GM19239 (cell line): Measurements from ENCODE around the gene TAF10.

Experiments used
- DNase-seq: peaks from one replicate; pipeline ENCODE4 v3.0.0; 2011; ENCODE audit warnings: low spot score; ENCODE audit not compliant: insufficient read length
- FAIRE-seq: peaks from 2 replicates; lab custom pipeline; 2011; peaks lifted over from hg19 to GRCh38; lab: Jason Lieb, UNC

TAF10 gene

DNA sequence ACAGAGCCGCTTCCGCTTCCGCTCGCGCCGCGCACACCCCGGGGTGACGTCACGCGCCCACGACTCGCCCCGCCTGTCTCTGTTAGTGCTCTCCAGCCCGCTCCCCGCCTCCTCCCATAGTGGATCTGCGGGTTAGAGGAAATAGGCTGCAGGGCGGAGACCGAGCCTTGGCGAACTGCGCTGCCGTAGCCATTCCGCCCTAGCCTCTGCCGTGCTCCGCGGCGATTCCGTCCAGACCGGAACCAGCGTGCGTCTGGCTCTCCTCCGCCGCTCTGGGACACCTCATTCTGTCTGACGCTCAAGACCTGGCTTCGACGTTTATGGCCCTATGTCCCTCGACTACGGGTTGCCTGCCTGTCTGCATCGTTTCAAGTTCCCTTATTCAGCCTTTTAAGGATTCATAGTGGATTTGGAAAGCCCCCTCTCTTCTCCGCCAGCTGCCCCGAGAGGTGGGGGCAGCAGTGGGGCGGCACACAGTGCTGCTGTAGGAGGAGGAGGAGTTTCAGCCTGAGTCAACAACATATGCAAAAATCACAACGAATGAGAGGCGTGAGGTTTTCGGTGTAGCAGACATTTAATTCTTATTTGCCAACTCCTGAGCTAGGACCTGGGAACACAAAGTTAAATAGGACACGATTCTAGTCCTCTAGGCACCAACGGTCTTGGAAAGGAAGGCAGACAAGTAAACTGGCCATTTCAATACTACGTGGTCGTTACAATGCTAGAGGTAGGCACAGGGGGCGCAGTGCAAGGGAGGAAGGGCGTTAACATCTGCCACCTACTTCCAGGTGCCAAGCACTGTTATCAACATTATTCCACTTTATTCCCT, at the start of gene TAF10:
TAF10 (minus strand) TSS at position 4 of the 829 bp plus-strand sequence. CDS start 27 bp downstream, outside the sequence.
- FAIRE-seq (peak; percentile 95), DNase-seq (peak; percentile 78)

DNA sequence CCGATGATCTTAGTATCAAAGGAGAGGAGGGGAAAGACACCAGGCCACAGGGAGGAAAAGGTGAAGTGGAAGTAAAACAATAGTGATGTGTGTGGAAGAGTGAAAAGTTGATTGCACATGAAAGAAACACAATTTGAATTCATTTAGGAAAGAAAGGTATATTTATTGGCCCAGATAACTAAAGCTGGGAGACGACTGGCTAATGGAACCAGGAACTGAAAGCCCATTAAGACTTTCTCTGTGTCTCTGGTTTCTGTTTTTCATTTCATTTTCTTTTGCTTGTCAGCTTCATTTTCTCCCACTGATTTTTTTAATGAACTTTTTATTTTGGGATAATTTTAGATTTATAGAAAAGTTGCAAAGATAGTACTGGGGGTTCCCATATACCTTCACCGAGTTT, 48.7 kb upstream of the TAF10 start:
- DNase-seq (no peak), FAIRE-seq (peak; percentile 82)

DNA sequence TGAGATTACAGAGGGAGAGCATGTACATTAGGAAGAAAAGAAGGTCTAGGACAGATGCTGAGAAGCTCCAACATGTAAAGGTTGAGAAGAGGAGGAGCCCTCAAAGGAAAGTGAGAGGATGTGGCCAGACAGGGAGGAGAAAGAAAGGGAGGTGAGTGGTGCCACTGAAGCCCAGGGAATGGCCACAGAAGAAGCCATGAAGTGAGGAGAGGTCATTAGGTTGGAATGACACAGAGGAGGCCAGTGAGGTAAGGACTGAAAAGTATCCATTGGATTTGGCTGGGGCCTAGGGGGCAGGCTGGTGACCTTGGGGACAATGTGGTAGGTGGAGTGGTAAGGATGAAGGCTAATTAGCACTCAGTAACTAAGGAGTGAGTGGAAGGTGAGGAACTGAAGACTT, 46.6 kb upstream of the TAF10 start:
- FAIRE-seq, result no peak
- no peak for DNase-seq

DNA sequence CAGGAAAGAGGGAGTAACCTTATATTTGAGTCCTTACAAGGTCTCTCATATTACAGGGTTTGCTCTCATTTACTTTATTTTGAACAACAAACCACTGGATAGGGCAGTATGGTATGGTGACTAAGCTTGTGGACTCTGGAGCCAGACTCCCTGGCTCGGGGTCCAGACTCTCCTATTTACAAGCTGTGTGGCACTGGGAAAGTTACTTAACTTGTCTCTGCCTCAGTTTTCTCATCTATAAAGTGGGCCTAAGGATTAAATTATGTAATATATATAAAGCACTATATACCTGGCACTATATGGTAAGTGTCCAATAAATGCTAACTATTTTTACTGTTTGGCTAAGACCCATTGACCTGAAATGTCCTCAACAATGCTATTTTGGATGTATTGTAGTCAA, 45.3 kb upstream of the TAF10 start:
- no peak for DNase-seq
- FAIRE-seq, result no peak

DNA sequence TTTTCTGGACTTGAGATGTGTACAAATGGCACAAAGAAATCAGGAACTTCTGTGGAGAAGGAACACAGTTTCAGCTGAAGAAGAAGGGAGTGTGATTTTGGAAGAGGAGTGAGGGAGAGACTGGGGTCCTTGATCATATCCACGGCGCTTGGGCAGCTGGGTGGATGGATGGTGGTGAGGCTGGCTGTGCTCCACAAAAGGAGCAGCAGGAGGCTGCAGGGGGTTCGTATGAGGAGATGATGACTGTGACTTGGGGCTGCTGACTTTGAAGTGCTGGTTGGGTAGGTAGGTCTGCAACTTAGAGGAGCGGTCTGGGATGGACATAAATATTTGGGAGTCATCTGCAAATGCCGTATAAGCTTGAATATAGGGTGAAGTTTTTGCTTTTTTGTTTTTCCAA, 44.9 kb upstream of the TAF10 start:
- FAIRE-seq (no peak), DNase-seq (no peak)

DNA sequence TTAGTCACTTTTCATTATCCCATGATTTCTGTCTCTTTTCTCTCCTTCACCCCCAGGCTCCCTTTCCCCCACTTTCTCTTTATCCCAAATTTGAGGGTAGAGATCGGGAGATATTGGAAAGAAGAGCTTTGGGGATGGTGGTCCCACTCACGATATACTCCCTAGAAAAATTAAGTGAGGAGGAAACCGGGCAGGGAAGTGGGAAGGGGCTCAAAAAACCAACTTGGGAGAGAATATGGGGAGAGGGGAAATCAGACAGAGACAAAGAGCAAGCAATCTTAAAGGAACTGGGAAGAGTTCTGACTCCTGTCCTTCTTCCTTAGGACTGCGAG, 44.5 kb upstream of the TAF10 start:
- DNase-seq (no peak), FAIRE-seq (no peak)

DNA sequence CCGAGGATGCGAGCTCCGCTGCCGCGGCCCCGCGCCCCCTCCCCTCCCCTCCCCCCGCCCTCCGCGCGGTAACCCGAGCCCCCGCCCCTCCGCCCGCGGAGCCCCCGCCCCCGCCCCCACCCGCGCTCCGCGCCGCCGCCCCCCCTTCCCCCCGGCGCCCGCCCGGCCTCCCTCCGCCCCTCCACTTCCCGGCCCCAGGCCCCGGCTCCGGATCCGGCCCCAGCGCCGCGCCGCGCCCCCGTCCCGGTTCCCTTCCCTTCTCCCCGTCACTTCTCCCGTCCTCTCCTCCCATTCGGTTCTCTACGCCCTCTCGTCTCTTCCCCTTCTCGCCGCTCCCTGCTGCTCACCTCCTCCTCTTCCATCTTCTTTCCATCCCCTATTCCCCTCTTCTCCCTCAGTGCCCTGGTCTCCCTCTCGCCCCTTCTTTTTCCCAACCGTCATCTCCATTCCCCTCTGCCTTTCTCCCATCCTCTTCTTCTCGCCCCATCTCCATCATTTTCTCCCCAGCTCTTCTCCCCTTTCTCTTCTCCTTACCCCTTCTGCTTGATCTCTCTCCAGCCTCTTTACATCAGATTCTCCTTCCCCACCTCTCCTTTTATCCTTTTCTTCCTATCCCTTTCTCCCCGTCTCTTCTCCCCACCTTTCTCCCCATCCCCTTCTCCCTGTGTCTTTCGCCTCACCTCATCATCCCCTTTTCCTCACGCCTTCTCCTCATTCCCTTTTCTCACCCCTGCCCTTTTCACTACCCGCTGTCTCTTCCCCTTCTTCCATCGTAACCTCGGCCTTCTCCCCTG, 44.0 kb upstream of the TAF10 start, which contains the start of gene DCHS1:
DCHS1 (minus strand) TSS at position 20 of the 794 bp plus-strand sequence. CDS start 14,196 bp downstream, outside the sequence.
- DNase-seq, result no peak
- no peak for FAIRE-seq

DNA sequence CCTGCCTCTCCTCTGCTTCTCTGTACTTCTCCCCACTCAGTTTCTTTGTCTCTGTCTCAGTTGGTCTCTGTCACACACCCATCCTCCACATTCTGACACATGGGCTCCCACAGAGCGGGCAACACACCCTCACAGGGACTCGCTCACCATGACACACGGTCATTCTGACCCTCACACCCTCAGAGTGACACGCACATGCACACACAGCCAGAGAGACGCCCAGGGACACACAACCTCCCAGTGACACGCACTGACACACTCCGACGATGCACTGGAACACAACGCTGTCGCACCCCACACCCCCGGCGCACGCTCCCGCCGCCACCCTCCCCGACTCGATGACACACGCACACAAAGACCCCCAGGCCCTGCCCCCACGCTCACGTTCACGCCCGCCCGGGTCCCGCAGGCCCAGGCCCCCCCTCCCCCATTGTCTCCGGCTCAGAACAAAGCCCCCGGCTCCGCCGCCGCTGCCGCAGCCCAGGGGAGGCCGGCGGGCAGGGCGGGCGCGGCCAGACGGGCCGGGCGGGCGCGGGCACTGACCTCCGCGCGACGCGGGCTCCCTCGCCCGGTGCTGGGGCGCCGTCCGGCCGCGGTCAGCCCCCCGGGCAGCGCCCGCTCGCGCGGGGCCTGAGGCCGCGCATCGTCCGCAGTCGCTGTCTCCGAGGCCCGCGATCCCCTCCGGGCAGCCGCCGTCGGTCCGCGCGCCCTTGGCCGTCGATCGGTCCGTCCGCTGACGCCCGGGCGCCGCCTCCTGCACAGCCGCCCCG, 43.2 kb upstream of the TAF10 start:
- FAIRE-seq (no peak), DNase-seq (no peak)

DNA sequence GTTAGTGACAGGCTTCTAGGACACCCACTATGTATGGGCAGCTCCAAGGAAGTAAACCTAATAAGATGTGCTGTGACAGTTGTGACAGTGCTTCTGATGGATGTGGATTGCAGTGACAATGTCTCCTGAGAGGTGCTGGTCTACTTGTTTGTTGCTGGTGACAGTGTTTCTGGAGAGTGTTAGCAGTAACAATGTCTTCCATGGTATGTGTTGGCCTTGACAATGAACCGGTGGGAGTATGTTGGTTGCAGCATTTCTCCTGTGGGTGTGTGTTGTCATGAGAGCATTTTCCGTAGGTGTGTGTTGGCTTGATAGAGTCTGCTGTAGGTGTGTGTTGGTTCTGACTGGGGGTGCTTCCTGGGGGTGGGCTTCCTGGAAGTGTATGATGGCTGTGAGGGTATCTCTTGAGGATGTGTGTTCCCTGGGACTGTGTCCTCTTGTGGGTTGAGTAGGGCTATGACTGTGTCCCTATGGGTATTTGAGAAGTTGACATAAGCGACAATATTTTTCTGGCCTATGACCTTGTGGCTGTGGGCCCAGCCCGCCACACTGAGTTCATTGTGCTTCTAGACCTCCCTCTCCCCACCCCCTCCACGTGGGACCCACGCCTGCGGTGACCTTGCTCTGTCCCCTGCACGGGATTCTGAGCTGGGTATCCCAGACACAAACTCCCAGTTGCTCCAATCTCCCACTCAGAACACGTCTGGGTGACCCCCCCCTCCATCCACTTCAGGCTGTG, 42.4 kb upstream of the TAF10 start:
- DNase-seq (no peak), FAIRE-seq (no peak)

DNA sequence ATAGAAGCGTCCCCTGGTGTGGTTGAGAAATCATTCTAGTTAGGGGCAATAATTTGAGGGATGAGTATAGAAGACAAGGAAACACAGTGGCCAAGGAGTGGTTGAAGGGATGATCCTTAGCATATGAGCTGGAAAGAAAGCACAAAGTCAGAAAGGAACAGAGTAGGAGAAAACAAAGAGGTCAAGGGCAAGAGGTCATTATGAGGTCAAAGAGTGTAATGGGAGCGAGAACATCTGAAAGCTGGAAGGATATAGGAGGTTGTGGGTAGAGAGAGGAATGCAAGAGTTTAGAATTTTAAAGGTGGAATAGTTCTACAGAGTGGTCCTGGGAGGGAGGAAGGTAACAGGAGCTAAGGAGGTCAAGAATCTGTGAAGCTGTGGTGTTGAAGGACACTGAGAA, 41.6 kb upstream of the TAF10 start:
- DNase-seq (no peak), FAIRE-seq (no peak)

DNA sequence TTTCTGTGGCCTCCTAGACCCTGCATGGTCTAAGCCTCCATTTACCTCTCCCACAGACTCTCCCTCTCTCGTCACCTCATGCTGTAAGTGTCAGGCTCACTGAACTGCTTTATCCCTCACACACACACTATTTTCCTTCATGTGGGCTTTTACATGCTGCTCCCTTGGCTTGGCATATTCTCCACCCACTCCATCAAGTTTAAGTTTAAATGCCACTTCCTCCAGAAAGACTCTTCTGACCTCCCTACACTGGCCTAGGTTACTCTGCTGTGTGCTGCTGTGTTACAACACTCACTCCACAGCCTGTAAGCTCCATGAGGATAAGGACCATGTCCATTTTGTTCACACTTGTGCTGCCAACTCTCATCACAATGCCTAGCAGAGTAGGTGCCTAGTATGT, 41.1 kb upstream of the TAF10 start:
- FAIRE-seq (no peak), DNase-seq (no peak)

DNA sequence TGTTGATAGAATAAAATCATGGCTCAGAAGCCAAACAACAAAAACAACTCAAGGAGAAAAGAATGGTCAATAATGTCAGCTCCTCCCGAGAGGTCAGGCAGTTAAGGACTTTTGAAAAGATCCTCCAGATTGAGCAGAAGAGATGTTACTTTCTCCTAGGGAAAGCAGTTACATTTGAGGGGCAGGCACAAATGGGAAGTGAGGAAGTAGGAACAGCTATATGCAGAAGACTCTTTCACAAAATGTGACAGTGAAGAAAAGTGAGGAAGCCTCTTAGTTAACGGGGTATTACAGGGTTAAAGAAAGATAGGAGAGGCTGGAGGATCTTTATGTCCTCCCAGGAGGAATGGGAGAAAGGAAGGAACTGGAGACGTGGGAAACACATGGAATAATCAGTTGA, 40.2 kb upstream of the TAF10 start:
- DNase-seq (no peak), FAIRE-seq (no peak)

DNA sequence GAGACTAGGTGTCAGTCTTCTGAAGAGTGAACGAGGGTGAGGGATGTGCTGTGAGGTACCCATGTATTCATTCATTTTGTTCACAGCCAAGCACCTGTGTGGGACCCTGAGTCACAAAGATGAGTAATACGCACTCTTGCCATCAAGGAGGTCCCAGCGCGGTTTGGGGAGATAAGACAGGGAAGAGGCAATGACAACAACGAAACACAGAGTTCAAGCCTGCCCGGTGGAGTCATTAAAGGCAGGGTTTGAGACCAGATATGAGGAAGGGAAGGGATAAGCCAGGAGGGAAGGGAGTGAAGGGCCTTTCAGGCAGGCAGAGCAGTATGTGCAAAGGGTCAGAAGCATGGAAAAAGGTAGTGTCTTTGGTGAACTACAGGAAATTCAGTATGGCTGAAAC, 39.0 kb upstream of the TAF10 start:
- no peak for DNase-seq
- FAIRE-seq, result no peak

DNA sequence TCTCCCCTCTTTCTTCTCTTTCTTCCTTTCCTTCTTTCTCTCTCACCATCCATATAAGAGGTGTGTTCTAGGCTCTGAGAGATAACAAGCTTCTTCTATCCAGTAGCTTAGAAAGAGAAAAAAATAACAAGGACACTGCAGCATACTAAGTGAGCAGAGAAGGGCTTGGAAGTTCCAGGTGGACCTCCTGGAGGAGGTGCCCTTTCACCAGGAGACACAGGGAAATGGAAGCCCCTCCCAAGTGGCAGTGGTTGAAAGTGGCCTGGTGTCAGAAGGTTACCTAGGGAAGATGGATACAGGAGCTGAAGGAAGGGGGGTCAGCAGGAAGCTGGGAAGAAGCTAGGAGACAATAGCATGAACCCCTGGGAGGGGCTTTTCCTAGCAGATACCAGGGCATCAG, 38.1 kb upstream of the TAF10 start:
- no peak for FAIRE-seq

DNA sequence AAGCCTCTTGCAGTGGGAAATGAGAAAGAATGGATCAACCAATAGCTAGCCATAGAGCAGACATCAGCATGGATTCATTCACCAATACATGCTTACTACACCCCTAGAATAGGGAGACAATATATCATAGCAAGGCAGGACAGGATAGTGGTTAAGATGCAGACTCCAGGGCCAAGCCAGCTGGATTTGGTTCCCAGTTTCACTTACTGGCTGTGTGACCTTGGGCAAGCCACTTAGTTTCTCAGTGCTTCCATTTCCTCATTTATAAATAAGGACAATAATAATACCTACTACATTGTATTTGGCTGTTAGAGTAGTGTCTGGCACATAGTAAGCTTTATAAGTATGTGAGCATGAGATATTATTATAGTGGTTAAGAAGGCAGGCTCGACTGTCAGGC, 36.5 kb upstream of the TAF10 start:
- FAIRE-seq, result no peak
- DNase-seq, result no peak

More for the DNA sequence above, 38.1 kb upstream of the TAF10 start:
- no peak for DNase-seq

DNA sequence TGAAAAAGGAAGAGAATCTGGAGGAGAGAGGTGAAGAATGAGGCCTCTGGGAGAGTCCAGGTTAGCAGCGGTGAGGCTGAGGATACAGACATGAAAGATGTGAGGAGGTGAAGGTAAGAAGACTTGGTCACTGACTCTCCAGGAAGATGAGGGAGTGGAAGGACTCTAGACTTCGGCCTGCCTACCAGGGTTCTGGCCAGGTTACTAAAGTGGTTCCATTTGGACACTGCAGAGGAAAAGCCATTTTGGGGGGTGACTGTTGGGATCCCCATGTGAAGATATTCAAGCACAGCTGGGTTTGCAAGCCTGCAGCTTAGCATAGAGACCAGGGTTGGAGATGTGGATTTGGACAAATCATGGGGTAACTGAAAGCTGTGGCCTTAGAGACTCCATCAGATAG, 35.8 kb upstream of the TAF10 start:
- DNase-seq (no peak), FAIRE-seq (no peak)

DNA sequence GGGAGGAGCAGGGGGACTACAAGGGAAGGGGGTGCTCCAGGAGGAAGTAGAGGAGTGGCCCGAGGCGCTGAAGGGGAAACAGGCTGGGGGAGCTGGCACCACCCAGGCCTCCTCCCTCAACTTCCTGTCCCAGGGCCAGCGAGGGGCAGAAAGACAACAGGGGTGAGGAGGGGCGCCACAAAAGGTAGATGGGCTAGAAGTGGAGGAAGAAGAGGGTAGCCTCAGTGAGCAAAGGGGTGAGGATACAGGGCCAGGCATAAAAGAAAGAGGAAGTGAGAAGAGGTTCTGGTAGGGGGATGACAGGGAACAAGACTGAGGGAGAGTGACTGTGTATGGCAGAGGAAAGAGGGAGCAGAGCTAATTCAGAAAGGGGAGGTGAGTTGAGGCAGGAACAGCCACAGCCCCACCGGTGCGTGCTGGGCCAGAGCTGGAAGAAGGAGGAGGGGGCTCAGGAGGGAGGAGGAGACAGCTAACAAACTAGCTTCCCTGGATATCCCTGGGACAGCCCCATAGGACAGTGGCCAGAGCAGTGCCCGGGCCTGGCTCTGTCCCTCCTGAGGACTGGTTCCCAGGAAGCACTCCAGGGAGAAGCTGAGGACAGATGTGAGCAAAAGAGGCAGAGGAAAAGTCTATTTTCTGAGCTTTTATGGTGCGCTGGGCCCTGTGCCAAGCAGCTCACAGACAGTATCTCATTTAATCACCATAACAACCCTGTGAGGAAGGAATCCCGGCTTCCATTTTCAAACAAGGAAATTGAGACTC, 35.1 kb upstream of the TAF10 start:
- FAIRE-seq (peak; percentile 64), DNase-seq (peak; percentile 66)

DNA sequence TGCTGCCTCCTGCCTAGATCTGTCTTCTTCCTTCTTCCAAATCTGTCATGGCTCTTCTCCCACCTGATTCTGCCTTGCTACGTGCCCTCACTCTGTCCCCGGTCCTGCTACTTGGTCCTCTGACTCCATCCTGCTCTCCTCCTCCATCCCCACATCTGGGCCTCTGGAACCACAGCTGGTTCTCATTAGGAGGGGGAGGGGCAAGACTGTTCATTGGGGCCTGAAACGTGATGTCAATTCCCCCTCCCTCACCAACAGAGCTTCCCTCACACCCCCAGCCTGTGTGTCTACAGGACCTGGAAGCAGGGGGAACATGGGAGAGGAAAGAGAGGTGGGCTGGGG, 34.5 kb upstream of the TAF10 start:
- peak; percentile 81 for FAIRE-seq
- DNase-seq, result no peak

DNA sequence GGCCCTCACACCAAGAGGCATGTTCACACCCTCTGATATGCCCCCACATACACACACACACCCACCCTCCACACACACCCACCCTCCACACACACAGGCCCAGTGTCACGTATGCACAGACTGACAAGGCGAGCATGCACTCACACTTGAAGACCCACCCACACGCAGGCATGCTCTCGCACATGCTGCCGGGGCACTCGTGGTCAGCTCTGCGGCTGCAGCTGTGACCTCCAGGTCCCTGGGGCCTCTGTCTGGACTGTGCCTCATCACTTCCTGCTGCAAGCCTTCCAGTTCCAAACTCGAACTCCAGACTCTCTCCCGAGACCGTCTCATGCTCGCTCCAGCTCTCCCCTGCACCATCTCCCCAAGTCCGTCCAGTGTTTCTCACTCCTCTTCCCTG, 34.1 kb upstream of the TAF10 start:
- no peak for FAIRE-seq

DNA sequence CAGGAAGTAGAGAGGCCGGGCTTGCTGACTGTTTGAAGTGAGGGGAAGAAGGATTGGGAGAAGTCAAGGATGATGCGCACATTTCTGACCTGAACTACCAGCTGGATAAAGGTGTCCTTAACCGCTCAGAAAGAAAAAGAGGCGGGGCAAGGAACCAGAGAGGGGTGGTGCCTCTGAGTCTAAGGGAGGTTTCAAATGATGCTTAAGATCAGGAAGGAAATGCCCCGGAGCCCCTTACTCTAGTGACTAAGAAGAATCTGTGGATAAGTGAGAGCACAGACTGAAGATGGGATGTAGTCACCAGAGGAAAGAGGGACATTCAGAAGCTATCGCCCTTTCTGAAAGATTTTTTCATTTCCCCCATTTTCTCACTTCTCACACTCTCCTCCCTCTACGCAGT, 30.9 kb upstream of the TAF10 start:
- DNase-seq (no peak), FAIRE-seq (no peak)

More for the DNA sequence above, 34.1 kb upstream of the TAF10 start:
- no peak for DNase-seq
